A549 (cell line): ENCODE results near the gene ATP6V0E1. TPM values are rescaled to one million over a fixed set of nuclear protein-coding genes. Genes with fewer than 3 reads are reported as not detected.

Experiments
- ATAC-seq, 2 experiments: fragments of 200-7000 bp in 1 of 2; fragments of >200 bp in 1 of 2; cut with Nextera tagmentation in 1 of 2; cut with Tn5 transposase in 1 of 2; 3 replicates each; pipeline versions ENCODE4 v1.8.0 to v1.9.1; 2018 to 2020; ENCODE audit warnings: mild to moderate bottlenecking in 1 of 2, moderate library complexity in 1 of 2
- CTCF ChIA-PET: fragments of 300-600 bp; sonication (Branson Sonifier 250); formaldehyde crosslinking; extraction: SDS; loops from one replicate; lab custom pipeline; 2021; ENCODE audit warnings: antibody characterized with exemption, inconsistent platforms; lab: Yijun Ruan, JAX
- POLR2A ChIA-PET: fragments of 350-600 bp; formaldehyde crosslinking; extraction: SDS; loops from one replicate; lab custom pipeline; 2021; ENCODE audit warnings: antibody characterized with exemption, inconsistent platforms; lab: Yijun Ruan, JAX
- DNase-seq, 2 experiments: peaks; one replicate each; pipeline versions ENCODE4 v3.0.0 to v3.0.0-alpha.2; 2011 to 2016; ENCODE audit warnings: low read depth in 1 of 2, low spot score in 1 of 2
- FAIRE-seq: peaks from 2 replicates; lab custom pipeline; 2011; peaks lifted over from hg19 to GRCh38; lab: Jason Lieb, UNC
- H3K27ac ChIP-seq, 2 experiments: fragments of >200 bp; sonication (Bioruptor Twin); formaldehyde crosslinking; 3 replicates each; pipeline ENCODE4 v1.5.1; 2016 to 2017
- H3K4me1 ChIP-seq: fragments of >200 bp; sonication (Bioruptor Twin); formaldehyde crosslinking; 3 replicates; pipeline ENCODE4 v1.6.1; 2016
- H3K4me2 ChIP-seq: fragments of >200 bp; sonication (Bioruptor Twin); formaldehyde crosslinking; 3 replicates; pipeline ENCODE4 v1.6.1; 2016
- H3K4me3 ChIP-seq: fragments of >200 bp; sonication (Bioruptor Twin); formaldehyde crosslinking; 3 replicates; pipeline ENCODE4 v1.5.1; 2016
- H3K9me3 ChIP-seq: fragments of >200 bp; sonication (Bioruptor Twin); formaldehyde crosslinking; 3 replicates; pipeline ENCODE4 v1.6.1; 2016
- BCL3 ChIP-seq: fragments of >200 bp; sonication (Bioruptor Twin); formaldehyde crosslinking; IDR thresholded peaks from 3 replicates; pipeline ENCODE4 v1.6.1; 2016
- CBX8 ChIP-seq: fragments of 200-600 bp; sonication (generic); IDR thresholded peaks from 2 replicates; pipeline ENCODE4 v1.6.1; 2016
- CTCF ChIP-seq: fragments of >200 bp; sonication (Bioruptor Twin); formaldehyde crosslinking; IDR thresholded peaks from 3 replicates; pipeline ENCODE4 v1.5.1; 2016
- EHF ChIP-seq: fragments of 250-450 bp; sonication (Bioruptor Pico); IDR thresholded peaks from 2 replicates; pipeline ENCODE4 v1.5.0; 2020; ENCODE audit warnings: mild to moderate bottlenecking
- ELK1 ChIP-seq: fragments of 150-350 bp; IDR thresholded peaks from 2 replicates; pipeline ENCODE4 v1.6.1; 2014; ENCODE audit warnings: low read depth, mild to moderate bottlenecking, low read length
- EP300 ChIP-seq, 2 experiments: fragments of >200 bp; sonication (Bioruptor Twin); formaldehyde crosslinking; IDR thresholded peaks; 2 replicates in 1 of 2; 3 replicates in 1 of 2; pipeline ENCODE4 v1.6.1; 2016 to 2017
- FOXS1 ChIP-seq: fragments of 250-450 bp; sonication (Bioruptor Pico); IDR thresholded peaks from 2 replicates; pipeline ENCODE4 v1.5.0; 2020; ENCODE audit warnings: mild to moderate bottlenecking, moderate library complexity
- HDAC2 ChIP-seq: fragments of 200-600 bp; sonication (generic); IDR thresholded peaks from 2 replicates; pipeline ENCODE4 v1.6.1; 2016
- HEYL ChIP-seq: fragments of 250-450 bp; sonication (Bioruptor Pico); IDR thresholded peaks from 2 replicates; pipeline ENCODE4 v1.8.0; 2021; ENCODE audit warnings: mild to moderate bottlenecking, moderate library complexity
- HMGXB4 ChIP-seq: fragments of 250-450 bp; sonication (Bioruptor Pico); IDR thresholded peaks from 2 replicates; pipeline ENCODE4 v1.5.0; 2021; ENCODE audit warnings: mild to moderate bottlenecking, moderate library complexity, borderline replicate concordance
- KDM1A ChIP-seq: fragments of 200-600 bp; sonication (generic); IDR thresholded peaks from 2 replicates; pipeline ENCODE4 v1.6.1; 2016; ENCODE audit warnings: low read depth, mild to moderate bottlenecking
- MAFK ChIP-seq: fragments of 450-650 bp; IDR thresholded peaks from 2 replicates; pipeline ENCODE4 v1.6.1; 2014; ENCODE audit not compliant: partially characterized antibody
- NR3C1 ChIP-seq: fragments of >200 bp; sonication (Bioruptor Twin); formaldehyde crosslinking; IDR thresholded peaks from 3 replicates; pipeline ENCODE4 v1.6.1; 2017
- PBX3 ChIP-seq: IDR thresholded peaks from 2 replicates; pipeline ENCODE4 v1.6.1; 2012
- PHF8 ChIP-seq: fragments of 200-600 bp; sonication (generic); IDR thresholded peaks from 2 replicates; pipeline ENCODE4 v1.6.1; 2016; ENCODE audit warnings: low read depth, mild to moderate bottlenecking, antibody characterized with exemption, moderate library complexity, borderline replicate concordance
- RAD21 ChIP-seq, 2 experiments: fragments of >200 bp in 1 of 2; sonication (Bioruptor Twin) in 1 of 2; formaldehyde crosslinking in 1 of 2; IDR thresholded peaks in 1 of 2; conservative IDR thresholded peaks in 1 of 2; 2 replicates in 1 of 2; 3 replicates in 1 of 2; pipeline ENCODE4 v1.6.1; 2012 to 2018; ENCODE audit warnings: inconsistent platforms in 1 of 2
- REST ChIP-seq: fragments of 200-600 bp; sonication (generic); IDR thresholded peaks from 2 replicates; pipeline ENCODE4 v1.6.1; 2016; ENCODE audit warnings: antibody characterized with exemption, mild to moderate bottlenecking, moderate library complexity
- RFX5 ChIP-seq: fragments of 450-650 bp; IDR thresholded peaks from 2 replicates; pipeline ENCODE4 v1.7.1; 2014; ENCODE audit warnings: antibody characterized with exemption, mild to moderate bottlenecking, moderate library complexity
- TFCP2L1 ChIP-seq: fragments of 250-450 bp; sonication (Bioruptor Pico); IDR thresholded peaks from 2 replicates; pipeline ENCODE4 v1.5.0; 2021; ENCODE audit warnings: mild to moderate bottlenecking
- USF2 ChIP-seq: fragments of 450-650 bp; IDR thresholded peaks from 2 replicates; pipeline ENCODE4 v1.6.1; 2014; ENCODE audit warnings: antibody characterized with exemption
- ZC3H11A ChIP-seq: fragments of 450-650 bp; IDR thresholded peaks from 2 replicates; pipeline ENCODE4 v1.6.1; 2014; ENCODE audit warnings: antibody characterized with exemption, mild to moderate bottlenecking
- ZSCAN20 ChIP-seq: fragments of 250-450 bp; sonication (Bioruptor Pico); IDR thresholded peaks from 2 replicates; pipeline ENCODE4 v1.8.0; 2022; ENCODE audit warnings: mild to moderate bottlenecking, moderate library complexity
- WGBS: methylation state at CpG from one replicate; pipeline ENCODE4 v1.1.6; 2017; ENCODE audit errors: missing lambda C conversion rate; 5-methylcytosine and 5-hydroxymethylcytosine counted together
- polyA plus RNA-seq, 4 experiments: library from polyadenylated mRNA; depleted of rRNA in 3 of 4; stranded (reverse); fragments of >200 nt; fragmentation: RNase III in 1 of 4; extraction: RNeasy Plus Mini Kit Qiagen cat#74134 plus additional on column Dnase treatment in 1 of 4; gene quantifications; 2 replicates in 3 of 4; 3 replicates in 1 of 4; pipeline ENCODE4 v1.2.3, GENCODE V29; 2011 to 2017

ATP6V0E1 gene
- polyA plus RNA-seq, 2 of the 4 experiments (the other 2 are of a cell fraction): 297 to 344 TPM

GRCh38 chr5:172969921-172970320 is 13.7 kb upstream of the ATP6V0E1 start:
- 95% methylated on average over 2 of the region's 2 CpGs for WGBS
- no peak for DNase-seq
- POLR2A ChIA-PET: interaction anchor here (0.6 kb wide), 1 partner anchor 157 kb away, joined by 3 read pairs; no protein-coding TSS in a partner anchor
- Histone ChIP-seq H3K4me2 (no peak overlapping the region), H3K4me1 (no peaks in the 10 kb centered on the region), H3K9me3 (no peaks in the 10 kb centered on the region), H3K4me3 (no peak overlapping the region), H3K27ac (no peak overlapping the region)
- CTCF ChIA-PET: interaction anchor here (1.5 kb wide), 2 partner anchors 8 to 9 kb away, joined by 4 read pairs; no protein-coding TSS in a partner anchor
- no peak for ATAC-seq
- FAIRE-seq: no peak
- TF ChIP-seq CTCF (no peak), HMGXB4 (CRISPR knock-in tag) (no peak), ZSCAN20 (no peak), EP300 (IDR thresholded peaks at IDR 0.05) (no peak), BCL3 (no peak), ZC3H11A (no peak), KDM1A (no peak)

- Histone ChIP-seq H3K27ac (no peak overlapping the region), H3K4me1 (no peaks in the 10 kb centered on the region), H3K9me3 (no peaks in the 10 kb centered on the region), H3K4me2 (no peak overlapping the region), H3K4me3 (no peak overlapping the region)
- CTCF ChIA-PET: interaction anchor here (1.3 to 3.6 kb wide), 3 partner anchors 9 to 519 kb away, joined by 3 to 24 read pairs (median 5); partner anchors contain the start of gene RPL26L1
- DNase-seq (no peak), ATAC-seq (peak; percentile 52 to 63; a peak in 4 of 6 replicates), FAIRE-seq (no peak)
- POLR2A ChIA-PET: interaction anchor here (0.9 kb wide), 1 partner anchor 12 kb away, joined by 3 read pairs; the partner anchor contains the start of gene RPL26L1
- WGBS: 46% methylated on average over 3 of the region's 3 CpGs
- no peak for TF ChIP-seq NR3C1
- TF ChIP-seq EP300 (IDR thresholded peaks at IDR 0.05): no peak
- TF ChIP-seq REST: no peak
- TF ChIP-seq HDAC2: no peak
- TF ChIP-seq PHF8: no peak
- no peak for TF ChIP-seq TFCP2L1 (CRISPR knock-in tag)
- no peak for TF ChIP-seq MAFK
- no peak for TF ChIP-seq USF2
- TF ChIP-seq ZSCAN20: no peak
- TF ChIP-seq EHF (CRISPR knock-in tag): no peak
- no peak for TF ChIP-seq HEYL (CRISPR knock-in tag)
- no peak for TF ChIP-seq RFX5
- no peak for TF ChIP-seq RAD21 (conservative IDR thresholded peaks at IDR 0.05 in 1 of 2, IDR thresholded peaks at IDR 0.05 in 1 of 2)
- no peak for TF ChIP-seq PBX3
- TF ChIP-seq ELK1: no peak
- TF ChIP-seq FOXS1 (CRISPR knock-in tag): no peak
- no peak for TF ChIP-seq HMGXB4 (CRISPR knock-in tag)
- no peak for TF ChIP-seq CBX8
Measured at GRCh38 chr5:172971482-172971881, 12.1 kb upstream of the ATP6V0E1 start.
